HL-60/S4 (cell line): ENCODE results near the gene CTSE.

Source experiments
- in situ Hi-C: fragments of 300-500 bp; cut with MboI; formaldehyde crosslinking; loops from 2 replicates; pipeline ENCODE4 v1.14.3; 2022; ENCODE audit warnings: low sequenced_read_pairs

CTSE gene

DNA sequence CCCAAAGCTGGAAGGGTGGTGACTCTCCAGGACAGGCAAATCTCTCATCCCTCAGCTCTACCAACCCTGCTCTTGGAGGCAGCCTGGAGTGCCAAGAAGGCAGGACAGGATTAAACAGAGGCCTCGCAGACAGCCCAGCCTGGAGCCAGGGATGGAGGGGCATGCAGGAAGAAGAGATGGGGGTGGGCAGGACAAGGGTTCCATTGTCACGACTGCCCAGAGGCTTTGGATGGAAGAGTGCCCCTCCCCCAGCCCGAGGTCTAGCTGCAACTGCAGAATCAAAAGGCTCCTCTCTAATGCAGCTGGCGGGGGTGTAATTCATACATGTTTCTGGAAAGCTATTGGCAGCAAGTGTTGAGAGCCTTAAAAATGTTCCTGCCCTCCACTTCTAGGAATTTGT, 29.3 kb downstream of the CTSE start:
- in situ Hi-C loops: no loop called here

DNA sequence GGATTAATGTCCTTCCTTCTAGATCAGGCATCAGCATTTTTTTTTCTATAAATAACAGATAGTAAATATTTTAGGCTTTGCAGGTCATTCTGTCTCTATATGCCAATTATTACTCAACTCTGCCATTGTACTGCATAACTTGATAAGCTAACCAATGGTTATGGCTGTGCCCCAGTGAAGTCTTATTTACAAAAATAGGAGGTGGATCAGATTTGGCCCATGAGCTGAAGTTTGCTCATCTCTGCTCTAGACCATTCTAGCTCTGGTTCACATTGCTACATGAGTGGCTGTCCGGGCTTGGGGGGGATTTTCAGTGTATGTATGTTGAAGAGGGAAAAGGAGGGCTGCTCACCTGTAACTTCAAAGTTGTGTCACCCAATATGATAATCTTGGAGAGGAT, 30.6 kb downstream of the CTSE start:
- in situ Hi-C loops: no loop called here

DNA sequence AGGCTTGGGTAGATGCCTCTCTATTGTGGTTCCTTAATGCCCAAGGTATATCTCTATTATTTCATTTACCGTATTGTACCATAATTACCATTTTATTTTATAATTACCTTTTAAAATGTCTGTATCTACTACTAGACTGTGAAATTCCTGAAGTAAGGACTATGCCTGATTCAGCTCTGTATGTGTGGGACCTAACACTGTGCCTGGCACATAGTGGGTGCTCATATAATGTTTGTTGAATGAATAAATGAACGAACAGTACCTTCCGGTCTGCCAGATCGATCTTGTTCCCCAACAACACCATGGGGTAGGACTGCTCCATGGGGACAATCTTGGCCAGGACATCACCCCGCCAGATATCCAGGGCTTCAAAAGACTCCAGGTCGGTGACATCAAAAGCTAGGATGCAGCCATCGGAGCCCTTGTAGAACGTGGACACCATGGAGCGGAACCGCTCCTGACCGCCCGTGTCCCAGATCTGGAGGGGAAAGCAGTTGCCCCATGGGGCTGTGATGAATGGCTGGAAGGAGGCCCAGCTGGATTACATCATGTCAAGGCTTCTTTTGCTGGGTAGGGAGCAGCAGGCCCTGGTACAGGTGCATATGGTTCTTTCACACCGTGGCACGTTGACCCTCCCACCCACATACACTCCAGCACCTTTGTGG, 31.3 kb downstream of the CTSE start:
- in situ Hi-C loops: no loop called here

DNA sequence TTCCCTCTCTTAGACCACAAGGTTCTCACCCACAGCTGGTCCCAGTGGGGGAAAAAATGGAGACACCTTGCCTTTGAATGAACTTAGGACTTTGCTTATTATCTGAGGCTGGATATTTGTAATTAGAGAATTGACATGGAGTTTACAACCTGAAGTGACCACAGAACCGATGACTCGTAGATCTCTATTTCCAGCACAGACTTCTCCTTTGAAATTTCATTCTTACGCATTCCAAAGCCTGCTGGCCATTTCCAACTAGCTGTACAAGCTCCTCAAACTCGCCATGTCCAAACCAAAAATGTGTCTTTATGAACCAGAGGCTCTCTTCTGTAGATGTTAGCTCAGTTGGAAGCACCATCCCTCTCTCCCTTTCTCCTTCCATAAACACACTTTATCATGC, 32.5 kb downstream of the CTSE start:
- in situ Hi-C loops: no loop called here

DNA sequence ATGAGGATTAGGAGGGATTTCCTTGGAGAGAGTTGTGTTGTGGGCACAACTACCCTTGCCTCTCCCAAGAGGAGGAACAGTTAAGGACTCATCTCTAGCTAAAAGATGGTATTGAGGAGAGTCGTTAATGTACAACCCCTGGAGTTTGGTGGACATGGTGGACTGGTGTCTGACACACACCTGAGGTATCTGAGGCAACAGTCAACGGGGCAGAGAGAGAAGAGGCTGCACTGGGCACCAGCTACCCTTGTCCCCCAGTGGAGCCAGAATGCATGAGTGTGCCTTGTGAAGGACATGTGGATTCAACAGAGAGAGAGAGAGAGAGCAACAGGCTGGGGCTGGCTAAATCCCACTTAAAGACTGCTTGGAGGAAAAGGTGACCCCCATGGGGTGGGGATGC, 33.5 kb downstream of the CTSE start:
- in situ Hi-C loops: no loop called here

DNA sequence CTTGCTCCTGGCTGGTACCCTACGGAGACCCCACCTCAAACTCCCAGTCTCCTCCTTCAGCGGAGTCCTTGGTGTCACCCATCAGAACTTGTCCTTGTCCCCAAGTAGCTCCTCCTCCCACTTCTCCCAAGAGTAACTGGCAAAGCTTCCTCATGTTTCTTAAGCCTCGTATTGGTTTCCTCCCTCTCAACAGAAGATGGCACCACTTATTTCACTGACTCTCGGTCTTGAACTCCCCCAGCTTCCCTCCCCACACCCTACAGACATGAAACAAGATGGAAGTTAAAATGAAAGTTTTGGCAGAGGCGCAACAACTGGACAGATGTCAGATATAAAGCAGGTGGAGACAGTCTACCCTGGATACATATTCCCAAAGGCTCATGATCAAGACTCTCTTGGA, 33.9 kb downstream of the CTSE start:
- in situ Hi-C loops: no loop called here

DNA sequence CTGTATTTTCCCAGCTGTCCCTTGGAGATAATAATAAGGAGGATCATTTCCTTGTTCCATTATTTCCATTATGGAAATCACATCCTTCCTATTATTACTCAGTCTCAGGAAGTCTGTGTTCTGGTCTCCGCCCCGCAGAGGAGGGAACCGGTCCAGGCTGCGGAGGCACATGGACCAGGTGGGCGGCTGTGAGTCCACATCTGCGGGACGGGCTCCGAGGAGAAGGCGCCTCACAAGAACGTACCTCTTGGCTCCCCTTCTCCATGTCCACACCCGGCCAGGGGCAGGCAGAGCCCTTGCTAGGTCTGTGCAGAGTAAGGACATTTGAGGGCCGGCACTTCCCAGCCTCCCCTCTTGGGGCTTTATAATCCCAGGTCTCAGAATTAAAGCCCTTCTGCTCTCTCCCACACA, 35.1 kb downstream of the CTSE start:
- in situ Hi-C loops: no loop called here

DNA sequence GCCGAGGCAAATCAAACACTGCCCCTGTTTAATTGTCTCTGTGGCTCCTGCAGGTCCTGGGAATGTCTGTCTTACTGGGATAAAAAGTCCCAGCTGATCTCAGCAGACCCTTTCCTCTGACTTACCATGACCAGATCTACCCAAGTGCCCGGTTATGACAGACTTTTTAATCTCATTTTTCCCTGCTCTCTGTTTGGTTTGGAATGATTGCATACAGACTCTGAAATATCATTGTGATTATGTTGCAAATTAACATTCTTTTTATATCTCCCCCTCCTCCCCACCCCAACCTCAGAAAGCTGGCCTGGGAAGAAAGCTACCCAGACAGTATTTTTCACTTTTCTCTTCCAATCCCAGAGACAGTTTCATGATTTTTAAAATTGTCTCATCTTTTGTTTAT, 36.8 kb downstream of the CTSE start:
- in situ Hi-C loops: no loop called here

DNA sequence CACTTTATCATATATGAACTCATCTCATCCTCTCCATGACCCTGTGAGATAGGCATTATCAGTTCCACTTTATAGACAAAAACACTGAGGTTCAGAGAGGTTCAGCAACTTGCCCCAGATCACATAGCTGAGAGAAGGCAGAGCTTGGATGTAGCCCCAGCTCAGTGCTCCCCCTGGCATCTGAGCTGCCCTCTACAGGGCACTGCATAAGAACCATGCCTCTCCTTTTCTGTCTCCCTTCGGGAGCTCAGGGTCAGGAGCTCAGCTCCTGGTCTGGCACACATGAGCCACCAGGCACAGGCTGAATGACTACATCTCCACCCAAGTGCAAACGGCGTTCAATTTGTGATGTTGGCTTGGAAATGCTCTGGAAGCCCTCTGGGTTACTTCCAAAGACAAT, 37.4 kb downstream of the CTSE start:
- in situ Hi-C loops: no loop called here

DNA sequence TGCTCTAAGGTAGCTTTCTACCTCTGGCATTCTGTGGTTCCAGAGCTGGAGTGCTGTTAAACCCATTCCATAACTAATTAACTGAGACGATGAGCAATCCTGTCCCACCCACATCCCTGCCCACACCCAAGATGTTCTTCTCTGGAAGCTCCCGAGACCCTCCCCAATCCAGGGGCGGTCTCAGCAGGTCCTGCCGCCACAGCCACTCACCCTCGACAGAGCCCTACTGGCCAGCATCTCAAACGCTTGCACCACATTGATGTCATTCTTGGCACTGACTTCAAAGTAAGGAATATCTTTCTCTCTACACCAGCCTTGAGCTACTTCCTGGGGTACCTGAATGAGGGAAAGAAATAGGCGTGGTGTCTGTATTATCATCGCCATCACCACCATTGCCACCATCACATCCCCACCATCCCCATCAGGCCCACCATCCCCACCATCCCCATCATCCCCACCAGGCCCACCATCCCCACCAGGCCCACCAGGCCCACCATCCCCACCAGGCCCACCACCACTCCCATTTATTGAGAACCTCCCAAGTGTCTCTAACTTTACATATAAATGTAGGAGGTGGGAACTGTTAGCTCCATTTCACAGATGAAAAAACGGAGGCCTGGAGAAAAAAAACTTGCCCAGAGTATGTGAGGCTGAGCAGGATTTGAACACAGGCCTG, 38.2 kb downstream of the CTSE start:
- in situ Hi-C loops: no loop called here

DNA sequence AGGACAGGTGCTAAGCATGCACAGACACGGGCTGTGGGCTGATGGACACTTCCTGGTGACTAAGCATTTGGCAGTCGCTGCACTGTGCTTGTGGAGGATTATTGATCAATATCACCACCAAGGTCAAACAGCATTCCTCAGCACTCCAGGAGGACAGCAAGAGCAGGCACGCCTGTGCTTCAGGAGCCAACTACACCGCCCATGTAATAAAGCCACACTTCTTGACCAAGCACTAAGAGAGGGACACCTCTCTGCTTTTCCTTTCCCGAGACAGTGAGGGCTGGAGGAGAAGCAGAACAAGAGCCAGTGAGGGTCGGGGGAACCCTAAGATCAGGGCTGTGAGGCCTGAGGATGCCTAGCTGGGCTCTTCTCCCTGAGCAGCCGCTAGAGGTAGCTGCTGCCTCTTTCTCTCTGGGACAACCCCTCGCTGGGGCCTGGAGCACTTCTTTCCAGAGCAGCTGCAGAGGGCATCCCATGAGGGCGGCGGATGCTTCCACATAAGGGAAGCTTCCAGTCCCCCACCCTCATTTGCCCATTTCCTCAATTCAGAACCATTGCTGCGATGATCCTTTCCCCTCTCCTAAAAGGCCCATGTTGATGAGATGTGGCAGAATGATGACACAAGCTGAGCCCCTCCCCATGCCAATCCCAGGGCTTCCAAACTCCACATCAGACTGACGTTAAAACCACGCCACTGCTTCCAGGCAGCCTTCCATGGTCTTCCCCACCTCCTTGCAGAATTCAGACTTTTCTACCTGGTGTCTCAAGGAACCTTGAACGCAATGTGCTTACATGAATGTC, 39.6 kb downstream of the CTSE start:
- in situ Hi-C loops: loop anchor here (5.0 kb wide), 1 partner anchor 123 kb away; no protein-coding TSS in a partner anchor

DNA sequence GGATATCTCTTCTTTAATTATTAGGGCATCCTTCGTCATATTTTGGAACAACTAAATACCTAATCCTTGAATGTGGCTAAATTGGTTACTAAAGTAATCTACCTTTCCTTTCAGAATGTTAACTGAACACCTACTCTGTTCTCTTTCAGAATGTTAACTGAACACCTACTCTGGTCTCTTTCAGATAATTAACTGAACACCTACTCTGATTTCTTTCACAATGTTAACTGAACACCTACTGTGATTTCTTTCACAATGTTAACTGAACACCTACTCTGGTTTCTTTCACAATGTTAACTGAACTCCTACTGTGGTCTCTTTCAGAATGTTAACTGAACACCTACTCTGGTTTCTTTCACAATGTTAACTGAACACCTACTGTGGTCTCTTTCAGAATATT, 42.4 kb downstream of the CTSE start:
- in situ Hi-C loops: loop anchor here (5.0 kb wide), 1 partner anchor 126 kb away; no protein-coding TSS in a partner anchor

DNA sequence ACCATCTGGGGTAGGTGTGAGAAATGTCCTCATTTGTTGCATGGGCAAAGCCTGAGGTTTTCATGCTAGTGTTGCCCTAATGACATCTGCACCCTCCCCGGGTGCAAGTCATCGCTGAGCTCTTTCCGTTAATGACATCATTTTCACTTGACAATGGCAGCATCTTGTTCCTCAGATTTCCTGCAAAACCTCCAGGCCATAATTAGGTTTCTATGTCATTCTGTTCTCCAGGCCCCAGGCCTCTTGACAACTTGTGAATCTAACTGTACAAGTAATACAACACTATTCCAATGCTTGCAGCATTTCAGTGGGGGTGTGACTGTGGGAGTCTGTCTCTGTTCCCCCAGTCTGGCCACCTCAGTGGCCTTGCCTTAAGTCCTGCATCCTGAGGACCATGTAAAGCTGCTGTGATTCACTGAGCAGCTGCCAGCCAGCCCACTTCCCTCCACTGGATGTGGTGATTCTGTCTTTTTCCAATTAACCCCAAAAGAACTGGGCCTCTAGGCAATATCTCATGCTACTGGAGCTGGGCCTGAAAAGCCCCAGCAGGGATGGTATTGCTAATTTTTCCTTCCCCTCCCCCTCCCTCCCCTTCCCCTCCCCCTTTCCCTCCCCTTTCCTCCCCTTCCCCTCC, 43.3 kb downstream of the CTSE start:
- in situ Hi-C loops: loop anchor here (5.0 kb wide), 1 partner anchor 127 kb away; no protein-coding TSS in a partner anchor

DNA sequence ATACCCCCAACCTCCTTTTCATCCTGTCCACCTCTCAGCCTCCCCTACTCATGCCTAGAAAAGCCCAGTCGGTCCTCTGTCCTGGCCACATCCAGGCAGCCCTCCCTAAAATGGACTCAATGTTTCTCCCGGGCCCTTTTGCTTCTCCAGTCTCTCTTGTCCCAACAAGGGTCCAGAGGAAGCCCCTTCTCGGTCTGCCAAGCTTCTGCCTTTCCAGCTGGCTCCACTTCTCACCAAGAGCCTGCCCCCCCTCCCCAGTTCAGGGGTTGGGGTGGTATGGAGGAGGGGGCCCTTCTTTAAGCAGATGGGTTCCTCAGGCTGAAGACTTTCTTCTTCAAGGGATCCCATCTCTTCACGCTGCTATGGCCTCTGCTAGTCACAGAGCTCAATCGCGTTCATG, 44.4 kb downstream of the CTSE start:
- in situ Hi-C loops: no loop called here

DNA sequence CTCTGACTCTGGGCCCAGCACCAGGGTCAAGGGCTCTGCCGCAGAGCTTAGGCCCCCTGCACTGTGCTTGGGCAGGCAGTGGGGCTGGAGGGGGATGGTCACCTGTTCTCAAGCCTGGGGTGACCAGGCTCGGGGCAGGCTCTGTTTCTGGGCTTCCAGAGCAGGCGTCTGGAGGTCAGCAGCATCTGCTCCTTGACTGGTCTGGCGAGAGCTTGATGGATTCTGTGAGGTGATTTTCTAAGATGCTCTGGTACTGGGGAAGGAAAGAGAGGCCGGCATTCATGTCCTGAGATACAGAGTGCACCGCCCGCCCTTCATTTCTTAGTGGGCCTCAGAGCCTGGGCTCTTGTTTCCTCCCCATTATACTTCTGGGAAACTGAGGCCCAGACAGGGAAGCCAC, 45.0 kb downstream of the CTSE start:
- in situ Hi-C loops: no loop called here

DNA sequence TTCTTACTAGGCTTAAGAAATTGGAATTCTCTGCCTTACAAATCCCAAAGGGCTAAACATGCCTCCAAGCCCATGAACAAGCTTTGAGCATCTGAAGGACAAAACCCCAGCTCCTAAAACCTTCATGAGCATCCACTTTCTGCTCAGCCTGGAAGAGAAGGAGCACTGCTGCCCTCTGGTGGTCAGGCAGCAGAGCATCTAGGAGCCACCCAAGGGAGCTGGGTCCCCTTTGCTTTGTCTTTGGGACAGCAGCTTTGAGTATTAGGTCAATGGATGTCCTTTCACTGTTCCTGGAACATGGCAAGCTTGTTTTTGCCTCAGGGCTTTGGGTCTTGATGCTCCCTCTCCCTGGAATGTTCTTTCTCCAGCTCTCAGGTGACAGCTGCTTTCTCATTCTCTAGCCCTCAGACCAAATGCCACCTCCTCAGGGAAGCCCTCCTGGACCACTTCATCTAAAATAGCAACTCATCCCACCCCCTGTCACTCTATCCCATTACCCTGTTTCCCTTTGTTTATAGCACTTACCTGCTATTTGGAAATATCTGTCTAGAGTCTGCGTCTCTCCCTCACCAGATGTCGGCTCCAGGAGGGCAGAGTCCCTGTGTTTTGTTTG, 46.2 kb downstream of the CTSE start:
- in situ Hi-C loops: no loop called here

DNA sequence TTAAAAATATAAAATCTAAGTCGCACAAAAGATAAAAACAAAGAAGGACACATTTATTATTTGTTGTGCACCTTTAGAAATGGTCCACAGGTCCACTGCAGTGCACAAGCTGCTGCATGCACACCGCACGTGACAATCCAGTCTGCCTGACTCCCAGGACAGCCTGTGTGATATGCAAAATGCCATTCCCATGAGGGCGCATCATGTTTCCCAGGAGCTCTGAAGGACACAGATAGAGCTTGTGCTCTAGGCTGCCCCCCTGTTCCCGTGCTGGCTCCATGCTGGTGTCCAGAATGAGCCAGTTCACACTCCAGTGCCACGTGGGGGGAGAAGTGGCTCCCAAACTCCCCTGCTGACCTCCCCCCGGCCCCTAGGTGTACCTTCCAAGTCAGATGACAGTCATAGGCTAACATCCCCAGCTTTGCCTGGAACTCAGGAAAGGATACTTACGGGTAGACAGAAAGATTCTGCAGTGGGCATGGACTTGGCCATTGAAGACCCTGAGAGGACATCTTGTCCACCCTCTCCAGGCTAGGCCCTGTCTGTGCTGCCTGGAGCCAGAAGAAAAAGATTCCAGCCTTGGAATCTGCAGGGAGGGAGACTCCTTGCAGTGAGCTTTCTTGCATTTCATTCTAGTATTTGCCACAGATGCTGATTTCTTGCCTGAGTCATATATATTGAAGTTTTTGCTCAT, 46.8 kb downstream of the CTSE start:
- in situ Hi-C loops: no loop called here

DNA sequence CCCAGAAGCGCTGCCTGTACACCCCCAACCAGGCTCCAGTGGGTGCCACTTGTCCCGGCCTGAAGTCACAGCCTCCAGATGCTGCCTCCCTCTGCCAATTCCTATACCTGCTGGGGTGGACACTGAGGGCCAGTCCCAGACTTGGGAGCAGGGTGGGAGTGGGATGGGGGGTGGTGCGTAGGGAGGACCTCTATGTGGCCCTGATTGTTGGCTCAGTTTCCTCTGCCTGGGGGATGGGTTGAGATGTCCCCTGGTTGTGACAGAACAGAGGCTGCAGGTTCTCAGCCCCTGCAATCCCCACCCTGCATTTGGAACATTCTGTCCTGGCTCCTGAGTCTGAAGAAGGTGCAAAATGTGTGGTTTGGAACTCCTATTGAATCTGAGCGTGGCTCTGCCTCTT, 47.7 kb downstream of the CTSE start:
- in situ Hi-C loops: no loop called here

DNA sequence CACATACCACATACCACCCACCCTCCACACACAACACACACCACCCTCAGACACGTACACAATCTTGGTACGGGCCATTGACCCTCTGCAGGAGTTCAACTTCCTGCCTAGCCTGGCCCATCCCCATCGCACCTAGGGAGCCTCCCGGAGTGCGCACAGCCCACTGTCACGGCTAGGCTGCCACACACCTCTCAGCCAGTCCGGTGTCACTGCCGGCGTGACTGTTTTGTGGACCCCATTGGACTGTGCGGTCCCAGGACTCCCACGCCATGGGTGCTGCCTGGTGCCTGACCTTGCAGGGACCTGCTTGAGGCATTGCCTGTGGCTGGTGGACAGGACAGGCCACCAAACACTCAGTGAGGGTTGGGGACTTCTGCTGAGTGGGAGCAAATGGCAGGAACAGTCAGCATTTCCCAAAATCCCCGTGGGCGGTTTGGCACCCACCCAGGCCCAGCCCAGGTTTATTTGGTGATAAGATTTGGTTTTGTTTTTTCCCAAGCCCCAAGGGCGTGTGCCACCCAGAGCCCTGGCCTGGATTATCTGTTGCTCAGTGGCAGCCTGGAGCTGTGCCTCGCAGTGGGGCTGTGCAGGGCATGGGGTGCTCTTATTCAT, 48.2 kb downstream of the CTSE start:
- in situ Hi-C loops: no loop called here

DNA sequence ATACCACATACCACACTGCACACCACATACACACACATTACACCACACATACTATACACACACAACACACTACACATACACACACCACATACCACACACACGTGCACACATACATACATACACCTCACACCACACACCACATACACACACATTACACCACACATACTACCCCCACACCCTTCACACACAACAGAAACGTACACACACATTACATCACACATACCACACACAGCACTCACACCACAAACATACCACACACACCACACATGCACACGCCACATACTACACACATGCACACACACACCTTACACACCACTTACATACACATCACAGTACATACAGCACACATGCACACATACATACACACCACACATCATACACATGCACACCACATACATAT, 49.0 kb downstream of the CTSE start:
- in situ Hi-C loops: no loop called here
